A673 (cell line): ENCODE measurements around the gene SCNN1A. TPM values are rescaled to one million over a fixed set of nuclear protein-coding genes. Genes with fewer than 3 reads are reported as not detected.
A peak's percentile ranks its signal among the peaks of the same experiment; 100 is the strongest.

Source experiments
- BruUV-seq: library from RNA; stranded (reverse); fragments of 400-500 nt; replicated peaks from 2 replicates; lab custom pipeline; 2021; lab: Mats Ljungman, UMichigan
- CTCF ChIA-PET: fragments of 300-600 bp; sonication (Branson Sonifier 250); formaldehyde crosslinking; loops from one replicate; lab custom pipeline; 2022; ENCODE audit warnings: antibody characterized with exemption; lab: Charles Lee
- POLR2A ChIA-PET: fragments of 300-600 bp; sonication (Branson Sonifier 250); formaldehyde crosslinking; loops from one replicate; lab custom pipeline; 2022; ENCODE audit warnings: antibody characterized with exemption; ENCODE audit not compliant: low non-redundant PET; lab: Charles Lee
- DNase-seq: peaks from one replicate; pipeline ENCODE4 v3.0.0-alpha.2; 2015; ENCODE audit warnings: low spot score
- H3K27ac ChIP-seq: fragments of 200-600 bp; sonication (generic); 2 replicates; pipeline ENCODE4 v1.5.1; 2016; ENCODE audit warnings: mixed run types, low read depth, mild to moderate bottlenecking, mixed read lengths, antibody characterized with exemption, low read length; ENCODE audit not compliant: poor library complexity, severe bottlenecking
- H3K27me3 ChIP-seq: fragments of 200-600 bp; sonication (generic); replicated peaks from 2 replicates; pipeline ENCODE4 v1.6.1; 2017; ENCODE audit warnings: mixed run types, low read depth, mild to moderate bottlenecking, mixed read lengths, antibody characterized with exemption, low read length; ENCODE audit not compliant: insufficient read depth, poor library complexity
- H3K36me3 ChIP-seq: fragments of 200-600 bp; sonication (generic); 2 replicates; pipeline ENCODE4 v1.6.1; 2016; ENCODE audit warnings: mixed run types, mild to moderate bottlenecking, mixed read lengths, antibody characterized with exemption, low read length; ENCODE audit not compliant: insufficient read depth, poor library complexity, severe bottlenecking
- H3K4me1 ChIP-seq: fragments of 200-600 bp; sonication (generic); 2 replicates; pipeline ENCODE4 v1.6.1; 2017; ENCODE audit warnings: mixed run types, mild to moderate bottlenecking, mixed read lengths, antibody characterized with exemption, low read length; ENCODE audit not compliant: insufficient read depth, poor library complexity, severe bottlenecking
- H3K4me3 ChIP-seq: fragments of 200-600 bp; sonication (generic); 2 replicates; pipeline ENCODE4 v1.5.1; 2016; ENCODE audit warnings: low read depth, mixed run types, mild to moderate bottlenecking, mixed read lengths, low read length; ENCODE audit not compliant: poor library complexity, severe bottlenecking
- H3K9me3 ChIP-seq: fragments of 200-600 bp; sonication (generic); 2 replicates; pipeline ENCODE4 v1.6.1; 2016; ENCODE audit warnings: mixed run types, low read depth, mild to moderate bottlenecking, mixed read lengths, antibody characterized with exemption, low read length; ENCODE audit not compliant: poor library complexity, severe bottlenecking
- CTCF ChIP-seq: fragments of 300-800, 200-600 bp; sonication (generic); conservative IDR thresholded peaks from 2 replicates; pipeline ENCODE4 v1.5.1; 2017; ENCODE audit warnings: low read depth, mild to moderate bottlenecking, antibody characterized with exemption, low read length, moderate library complexity, mixed read lengths
- EZH2 ChIP-seq: fragments of 200-600 bp; sonication (generic); IDR thresholded peaks from 2 replicates; pipeline ENCODE4 v1.6.1; 2017; ENCODE audit warnings: borderline replicate concordance, low read depth, mild to moderate bottlenecking, mixed read lengths, antibody characterized with exemption, low read length; ENCODE audit not compliant: poor library complexity, severe bottlenecking
- intact Hi-C: fragments of 100-400 bp; cut with micrococcal nuclease; formaldehyde crosslinking; loops from one replicate; pipeline ENCODE4 v1.10.0; 2022; ENCODE audit not compliant: unreplicated experiment
- total RNA-seq: library from RNA; stranded (reverse); gene quantifications from 2 replicates; pipeline ENCODE4 v1.2.3, GENCODE V29; 2021

The SCNN1A gene
- total RNA-seq, 1 experiment from 2014 or later: not detected

DNA sequence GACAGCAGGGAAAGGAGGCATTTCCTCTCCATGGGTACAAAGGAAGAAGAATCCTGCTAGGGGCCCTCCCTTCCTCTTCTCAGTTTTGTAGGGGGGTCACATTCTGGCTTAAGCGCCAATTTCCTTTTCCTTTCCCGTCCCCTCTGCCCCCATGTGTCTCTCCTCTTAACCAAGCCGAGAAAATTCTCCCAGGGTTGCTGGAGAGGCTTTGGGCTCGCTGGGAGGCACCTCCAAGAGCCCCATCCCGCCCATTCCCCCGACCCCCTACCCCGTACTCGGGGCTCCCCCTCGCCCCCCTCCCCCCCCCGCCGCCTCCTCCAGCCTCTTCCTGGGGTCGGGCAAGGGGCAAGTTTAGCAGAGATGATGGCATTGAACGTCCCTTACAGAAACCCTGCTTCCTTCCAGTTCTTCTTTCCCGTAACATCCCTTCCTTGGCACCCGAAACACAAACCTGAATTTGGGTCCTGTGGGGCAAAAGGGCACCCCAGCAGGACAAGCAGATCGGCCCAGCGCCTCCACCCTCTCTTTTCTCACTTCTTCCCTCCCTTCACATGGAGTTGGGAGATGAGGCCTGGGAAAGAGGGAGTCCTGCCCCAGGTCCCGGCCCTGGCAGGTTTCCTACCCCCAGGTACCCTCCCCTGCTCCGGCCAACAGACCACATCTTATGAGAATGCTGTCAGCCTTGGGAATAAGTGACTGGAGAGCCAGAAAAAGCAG is 51.2 kb downstream of the SCNN1A start:
- H3K4me1 ChIP-seq: peaks cover 28% of the 10 kb centered on the region
- H3K36me3 ChIP-seq: peaks cover 11% of the 10 kb centered on the region
- no peaks in the 10 kb centered on the region for H3K9me3 ChIP-seq
- intact Hi-C loops: loop anchor here (5.0 kb wide), 2 partner anchors 138 to 213 kb away; no protein-coding TSS in a partner anchor
- no peak overlapping the region for H3K4me3 ChIP-seq
- H3K27ac ChIP-seq: peak overlapping the region; percentile 82
- TF ChIP-seq EZH2: no peak
- TF ChIP-seq CTCF: no peak
- H3K27me3 ChIP-seq: no peaks in the 10 kb centered on the region
- no peak for DNase-seq
- BruUV-seq: no TSS peak
- ChIA-PET CTCF (no interaction called here), POLR2A (interaction anchor here (0.7 kb wide), 1 partner anchor 214 kb away, joined by 3 read pairs; no protein-coding TSS in a partner anchor)

- intact Hi-C loops: loop anchor here (5.0 kb wide), 2 partner anchors 139 to 214 kb away; no protein-coding TSS in a partner anchor
- peak overlapping the region; percentile 82 for H3K27ac ChIP-seq
- no peak overlapping the region for H3K4me3 ChIP-seq
- no TSS peak for BruUV-seq
- TF ChIP-seq EZH2 (no peak), CTCF (peak; percentile 59)
- no peaks in the 10 kb centered on the region for H3K9me3 ChIP-seq
- peaks cover 28% of the 10 kb centered on the region for H3K4me1 ChIP-seq
- CTCF ChIA-PET: interaction anchor here (0.6 to 1.1 kb wide), 6 partner anchors 8 to 262 kb away, joined by 3 read pairs; no protein-coding TSS in a partner anchor
- peaks cover 5% of the 10 kb centered on the region for H3K36me3 ChIP-seq
- POLR2A ChIA-PET: no interaction called here
- no peaks in the 10 kb centered on the region for H3K27me3 ChIP-seq
- peak; percentile 98 for DNase-seq
These were observed 51.9 kb downstream of the SCNN1A start for GRCh38 chr12:6323340-6323994.

DNA sequence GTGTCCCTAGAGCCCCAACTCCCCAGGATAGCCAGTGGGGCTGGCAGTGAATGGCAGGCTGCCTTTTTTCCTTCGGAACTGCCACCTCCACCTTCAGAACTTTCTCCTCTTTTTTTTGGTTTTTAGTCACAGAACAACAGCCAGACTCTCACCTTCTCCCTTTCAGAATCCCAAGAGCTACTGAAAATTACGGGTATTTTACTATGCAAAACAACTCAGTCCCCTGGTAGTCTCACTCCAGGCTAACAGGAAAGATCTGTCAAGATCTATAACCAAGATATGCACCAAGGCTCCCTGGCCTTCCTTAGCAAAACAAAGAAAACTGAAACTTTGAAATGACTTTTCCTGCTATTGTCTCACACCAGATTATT is 52.4 kb downstream of the SCNN1A start:
- ChIA-PET CTCF (interaction anchor here (0.9 to 1.1 kb wide), 3 partner anchors 8 to 141 kb away, joined by 3 read pairs; no protein-coding TSS in a partner anchor), POLR2A (no interaction called here)
- no peaks in the 10 kb centered on the region for H3K27me3 ChIP-seq
- peak overlapping the region; percentile 82 for H3K27ac ChIP-seq
- no TSS peak for BruUV-seq
- TF ChIP-seq CTCF: no peak
- no peak for TF ChIP-seq EZH2
- H3K9me3 ChIP-seq: no peaks in the 10 kb centered on the region
- H3K4me1 ChIP-seq: peaks cover 28% of the 10 kb centered on the region
- intact Hi-C loops: loop anchor here (5.0 kb wide), 2 partner anchors 139 to 214 kb away; no protein-coding TSS in a partner anchor
- no peak overlapping the region for H3K4me3 ChIP-seq
- no peak for DNase-seq
- H3K36me3 ChIP-seq: peaks cover 2% of the 10 kb centered on the region
